ENCODE measurements around the gene GLE1. TPM values are rescaled to one million over a fixed set of nuclear protein-coding genes. Genes with fewer than 3 reads are reported as not detected.

GLE1 gene, protein sequence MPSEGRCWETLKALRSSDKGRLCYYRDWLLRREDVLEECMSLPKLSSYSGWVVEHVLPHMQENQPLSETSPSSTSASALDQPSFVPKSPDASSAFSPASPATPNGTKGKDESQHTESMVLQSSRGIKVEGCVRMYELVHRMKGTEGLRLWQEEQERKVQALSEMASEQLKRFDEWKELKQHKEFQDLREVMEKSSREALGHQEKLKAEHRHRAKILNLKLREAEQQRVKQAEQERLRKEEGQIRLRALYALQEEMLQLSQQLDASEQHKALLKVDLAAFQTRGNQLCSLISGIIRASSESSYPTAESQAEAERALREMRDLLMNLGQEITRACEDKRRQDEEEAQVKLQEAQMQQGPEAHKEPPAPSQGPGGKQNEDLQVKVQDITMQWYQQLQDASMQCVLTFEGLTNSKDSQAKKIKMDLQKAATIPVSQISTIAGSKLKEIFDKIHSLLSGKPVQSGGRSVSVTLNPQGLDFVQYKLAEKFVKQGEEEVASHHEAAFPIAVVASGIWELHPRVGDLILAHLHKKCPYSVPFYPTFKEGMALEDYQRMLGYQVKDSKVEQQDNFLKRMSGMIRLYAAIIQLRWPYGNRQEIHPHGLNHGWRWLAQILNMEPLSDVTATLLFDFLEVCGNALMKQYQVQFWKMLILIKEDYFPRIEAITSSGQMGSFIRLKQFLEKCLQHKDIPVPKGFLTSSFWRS
- 10 to 100 TPM; 21.6 to 27.8 TPM for total RNA-seq
- 10 to 100 TPM; 27.8 to 31.8 (median 30.0) TPM for polyA plus RNA-seq (ENCODE audit: insufficient read length in 6 of 6)
- long read RNA-seq, donor 1, partial matches to known transcripts: 22 of 22 reads
- long read RNA-seq, donor 1, other reads (novel, unspliced or antisense): 0 of 22 reads
- long read RNA-seq, donor 2, partial matches to known transcripts: 6 of 7 reads
- long read RNA-seq, donor 2, other reads (novel, unspliced or antisense): 0 of 7 reads
- long read RNA-seq, donor 3, partial matches to known transcripts: 0 of 3 reads
- long read RNA-seq, donor 3, other reads (novel, unspliced or antisense): 0 of 3 reads
- long read RNA-seq, donor 4, partial matches to known transcripts: 1 of 6 reads
- long read RNA-seq, donor 4, other reads (novel, unspliced or antisense): 3 of 6 reads
- long read RNA-seq, donor 5: 0 reads
- long read RNA-seq, donor 6, partial matches to known transcripts: 0 of 3 reads
- long read RNA-seq, donor 6, other reads (novel, unspliced or antisense): 0 of 3 reads
- long read RNA-seq, donor 7, partial matches to known transcripts: 0 of 1 reads
- long read RNA-seq, donor 7, other reads (novel, unspliced or antisense): 0 of 1 reads
- long read RNA-seq, donor 8, partial matches to known transcripts: 0 of 5 reads
- long read RNA-seq, donor 8, other reads (novel, unspliced or antisense): 0 of 5 reads
- long read RNA-seq, donor 9: 0 reads
- long read RNA-seq, donor 10, partial matches to known transcripts: 0 of 2 reads
- long read RNA-seq, donor 10, other reads (novel, unspliced or antisense): 1 of 2 reads
- long read RNA-seq, donor 11, partial matches to known transcripts: 0 of 1 reads
- long read RNA-seq, donor 11, other reads (novel, unspliced or antisense): 0 of 1 reads
- long read RNA-seq, donor 12, partial matches to known transcripts: 0 of 3 reads
- long read RNA-seq, donor 12, other reads (novel, unspliced or antisense): 0 of 3 reads

DNA sequence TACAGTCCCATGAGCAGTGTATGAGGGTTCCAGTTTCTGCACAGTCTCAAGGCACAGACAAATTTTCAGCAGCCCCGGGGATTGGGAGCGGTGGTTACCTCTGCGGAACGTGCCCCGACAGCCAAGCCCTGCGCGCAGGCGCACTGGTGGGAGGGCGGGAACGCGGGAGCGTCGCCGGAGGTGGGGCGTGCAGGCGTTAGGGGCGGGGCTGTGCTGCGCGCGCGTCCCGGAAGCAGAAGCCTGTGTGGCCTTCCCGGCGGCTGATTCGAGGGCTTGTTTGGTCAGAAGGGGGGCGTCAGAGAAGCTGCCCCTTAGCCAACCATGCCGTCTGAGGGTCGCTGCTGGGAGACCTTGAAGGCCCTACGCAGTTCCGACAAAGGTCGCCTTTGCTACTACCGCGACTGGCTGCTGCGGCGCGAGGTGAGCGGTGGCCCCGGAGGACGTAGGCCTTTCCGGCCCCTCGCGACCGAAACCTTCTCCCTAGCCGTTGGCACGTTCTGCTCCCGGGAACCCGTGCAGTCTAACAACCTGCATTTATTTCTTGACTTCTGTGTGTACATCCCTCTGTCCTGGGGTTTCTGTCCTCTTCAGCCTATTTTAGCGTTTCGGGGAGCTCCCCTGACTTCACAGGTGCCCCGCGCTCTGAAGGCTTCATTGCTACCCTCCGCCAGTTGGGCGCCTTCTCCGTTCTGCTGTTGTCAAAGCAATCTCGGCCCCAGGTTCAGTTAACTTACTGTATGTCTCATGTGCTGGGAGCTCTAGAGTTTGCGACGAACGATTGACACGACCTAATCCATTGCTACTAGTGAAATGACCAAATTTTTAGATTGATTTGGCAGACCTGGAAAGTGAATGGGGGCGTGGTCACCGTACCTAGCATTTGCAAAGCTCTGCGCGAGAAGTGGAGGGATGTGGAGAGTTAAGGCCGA lies at the start of gene GLE1:
Gene GLE1 (plus strand): TSS at position 235 of the 929 bp plus-strand sequence. CDS start 87 bp downstream, at position 322.
- ATAC-seq: peak; percentile 99
- intact Hi-C loops (cut with DNase I): no loop called here

DNA sequence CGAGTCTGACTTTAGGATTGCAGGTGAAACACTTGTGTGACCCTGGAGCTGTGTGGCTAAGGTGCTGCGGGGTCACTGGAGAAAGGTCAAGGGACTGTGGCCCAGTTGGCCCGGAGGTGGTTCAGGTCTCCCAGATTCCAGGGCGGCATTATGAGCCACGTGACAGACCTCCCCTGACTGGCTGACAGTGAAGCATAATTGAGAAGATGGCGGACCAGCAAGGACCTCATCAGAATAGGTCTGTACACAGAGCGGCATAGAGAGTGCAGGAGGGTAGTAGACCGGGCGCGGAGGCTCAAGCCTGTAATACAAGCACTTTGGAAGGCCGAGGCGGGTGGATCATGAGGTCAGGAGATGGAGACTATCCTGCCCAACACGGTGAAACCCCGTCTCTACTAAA lies 49.5 kb upstream of the GLE1 start:
- no peaks in the 10 kb centered on the region for H3K9me3 ChIP-seq
- H3K4me1 ChIP-seq: peaks cover 6 to 9% of the 10 kb centered on the region in 2 donors
- TF ChIP-seq, protein P1, sequence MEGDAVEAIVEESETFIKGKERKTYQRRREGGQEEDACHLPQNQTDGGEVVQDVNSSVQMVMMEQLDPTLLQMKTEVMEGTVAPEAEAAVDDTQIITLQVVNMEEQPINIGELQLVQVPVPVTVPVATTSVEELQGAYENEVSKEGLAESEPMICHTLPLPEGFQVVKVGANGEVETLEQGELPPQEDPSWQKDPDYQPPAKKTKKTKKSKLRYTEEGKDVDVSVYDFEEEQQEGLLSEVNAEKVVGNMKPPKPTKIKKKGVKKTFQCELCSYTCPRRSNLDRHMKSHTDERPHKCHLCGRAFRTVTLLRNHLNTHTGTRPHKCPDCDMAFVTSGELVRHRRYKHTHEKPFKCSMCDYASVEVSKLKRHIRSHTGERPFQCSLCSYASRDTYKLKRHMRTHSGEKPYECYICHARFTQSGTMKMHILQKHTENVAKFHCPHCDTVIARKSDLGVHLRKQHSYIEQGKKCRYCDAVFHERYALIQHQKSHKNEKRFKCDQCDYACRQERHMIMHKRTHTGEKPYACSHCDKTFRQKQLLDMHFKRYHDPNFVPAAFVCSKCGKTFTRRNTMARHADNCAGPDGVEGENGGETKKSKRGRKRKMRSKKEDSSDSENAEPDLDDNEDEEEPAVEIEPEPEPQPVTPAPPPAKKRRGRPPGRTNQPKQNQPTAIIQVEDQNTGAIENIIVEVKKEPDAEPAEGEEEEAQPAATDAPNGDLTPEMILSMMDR (IDR thresholded peaks at IDR 0.05): no peak
- DNase-seq (no peak), ATAC-seq (no peak)
- peaks cover 0 to 6% of the 10 kb centered on the region in 2 donors for H3K36me3 ChIP-seq
- H3K27me3 ChIP-seq: no peaks in the 10 kb centered on the region
- intact Hi-C loops (cut with DNase I): no loop called here
- H3K27ac ChIP-seq: no peak overlapping the region
- no peak overlapping the region for H3K4me3 ChIP-seq

More for the DNA sequence above, at the start of gene GLE1:
- peak; percentile 93 to 99 (median 97) for DNase-seq
- no peaks in the 10 kb centered on the region for H3K9me3 ChIP-seq
- H3K4me3 ChIP-seq: peak within 1 kb of the TSS; percentile 80 to 97
- peak within 1 kb of the TSS; percentile 71 to 89 for H3K27ac ChIP-seq
- TF ChIP-seq, protein P1 (IDR thresholded peaks at IDR 0.05): no peak
- no peaks in the 10 kb centered on the region for H3K27me3 ChIP-seq
- peaks cover 0 to 32% of the 10 kb centered on the region in 2 donors for H3K36me3 ChIP-seq
- H3K4me1 ChIP-seq: peaks cover 7 to 25% of the 10 kb centered on the region in 2 donors

DNA sequence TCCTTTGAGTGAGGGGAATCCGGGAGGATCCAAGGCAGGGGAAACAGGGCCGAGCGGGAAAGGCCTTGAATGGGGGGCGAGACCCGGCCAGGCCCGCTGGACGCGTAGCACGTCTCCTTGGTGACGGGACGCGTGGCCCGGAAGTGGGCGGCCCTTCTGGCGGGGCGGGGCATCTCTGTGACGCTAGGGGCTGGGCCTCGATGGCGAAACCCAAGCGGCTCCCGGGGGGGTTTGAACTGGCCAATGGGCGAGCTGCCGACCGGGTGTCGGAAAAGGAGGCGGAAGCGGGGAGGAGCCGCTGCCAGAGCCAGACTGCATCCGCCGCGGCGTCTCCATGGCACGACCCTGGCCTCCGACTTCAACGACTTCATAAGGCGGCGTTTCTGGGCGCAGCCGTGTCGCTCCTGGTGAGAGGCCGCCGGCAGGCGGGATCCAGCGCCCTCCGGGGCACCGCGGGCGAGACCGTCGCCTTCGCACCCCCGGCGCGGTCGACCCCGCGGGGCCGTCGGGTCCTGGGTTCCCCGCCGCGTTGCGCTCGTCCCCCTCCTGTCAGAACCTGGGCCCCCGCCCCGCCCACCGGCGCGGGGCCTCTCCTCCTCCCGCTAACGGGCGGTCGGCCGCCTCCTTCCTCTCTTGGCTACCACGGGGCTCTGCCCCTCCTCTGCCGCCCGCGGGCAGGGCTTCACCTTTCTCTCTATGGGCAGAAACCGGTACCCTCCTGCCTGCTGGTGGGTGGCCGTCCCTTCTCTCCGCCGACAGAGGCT lies 48.5 kb upstream of the GLE1 start, which contains the start of gene ODF2:
Gene ODF2 (plus strand): TSS at position 158 of the 764 bp plus-strand sequence. CDS start 86 bp downstream, at position 244.
- H3K9me3 ChIP-seq: no peaks in the 10 kb centered on the region
- intact Hi-C loops (cut with DNase I): no loop called here
- H3K27me3 ChIP-seq: no peaks in the 10 kb centered on the region
- TF ChIP-seq, protein P1 (IDR thresholded peaks at IDR 0.05): no peak
- ATAC-seq (peak; percentile 97), DNase-seq (peak; percentile 96 to 98 (median 98))
- peaks cover 0 to 17% of the 10 kb centered on the region in 2 donors for H3K36me3 ChIP-seq
- peak within 1 kb of the TSS; percentile 74 to 91 for H3K27ac ChIP-seq
- peak within 1 kb of the TSS; percentile 95 to 100 for H3K4me3 ChIP-seq
- peaks cover 6 to 9% of the 10 kb centered on the region in 2 donors for H3K4me1 ChIP-seq
